Measurements from ENCODE around the gene NTSR1. TPM values are rescaled to one million over a fixed set of nuclear protein-coding genes. Genes with fewer than 3 reads are reported as not detected.
A peak's percentile ranks its signal among the peaks of the same experiment; 100 is the strongest.

The NTSR1 gene
- total and polyA plus RNA-seq, 2 donors (not counting 1 experiment from before 2014, with no cell fraction given): not detected

- CTCF ChIA-PET: interaction anchor here (1.5 to 3.4 kb wide), 4 partner anchors 13 to 305 kb away, joined by 5 to 18 read pairs (median 7); no protein-coding TSS in a partner anchor
- peaks cover 34% of the 10 kb centered on the region for H3K79me2 ChIP-seq (ENCODE audit: control insufficient read depth, insufficient read depth, low read length)
- Mint-ChIP-seq H3K27ac (peak within 1 kb of the TSS; percentile 97), H3K9me3 (ENCODE audit: insufficient read depth) (no peaks in the 10 kb centered on the region), H3K4me1 (peaks cover 34% of the 10 kb centered on the region), H3K27me3 (no peaks in the 10 kb centered on the region), H3K4me3 (peak within 1 kb of the TSS; percentile 97)
- H2AFZ ChIP-seq (ENCODE audit: insufficient read depth, low read depth, low read length, poor library complexity, severe bottlenecking): peak within 1 kb of the TSS; percentile 74
- no peaks in the 10 kb centered on the region for H3K27me3 ChIP-seq (replicated peaks in 1 of 4; ENCODE audit: control extremely low read depth in 1 of 4, control insufficient read depth in 3 of 4, insufficient read depth in 4 of 4, low read length in 3 of 4)
- TF ChIP-seq EZH2 (IDR thresholded peaks at IDR 0.05; ENCODE audit: borderline replicate concordance, insufficient read depth, low read depth, low read length, poor library complexity, severe bottlenecking) (no peak), CTCF (IDR thresholded peaks at IDR 0.05) (no peak)
- peaks cover 2 to 37% of the 10 kb centered on the region in 2 experiments for H3K36me3 ChIP-seq (replicated peaks in 1 of 2; ENCODE audit: control extremely low read depth in 1 of 2, control insufficient read depth in 1 of 2, extremely low read depth in 1 of 2, insufficient read depth in 2 of 2, low read length in 1 of 2)
- H3K27ac ChIP-seq (ENCODE audit: low read length in 2 of 2): peak within 1 kb of the TSS; percentile 68 to 79
- H3K4me2 ChIP-seq (replicated peaks; ENCODE audit: low read depth, low read length, poor library complexity, severe bottlenecking): peak within 1 kb of the TSS; percentile 89
- peak within 1 kb of the TSS; percentile 39 to 82 (median 69) for H3K4me3 ChIP-seq (ENCODE audit: control extremely low read depth in 1 of 5, extremely low read depth in 1 of 5, insufficient read depth in 1 of 5, low read depth in 2 of 5, low read length in 4 of 5)
- H3K9me3 ChIP-seq (ENCODE audit: control extremely low read depth in 1 of 3, control insufficient read depth in 2 of 3, insufficient read depth in 1 of 3, low read length in 2 of 3): no peaks in the 10 kb centered on the region
- ATAC-seq (ENCODE audit: low read depth): peak; percentile 66
- H3K9ac ChIP-seq (ENCODE audit: low read length): peak within 1 kb of the TSS; percentile 88
- POLR2A ChIA-PET: interaction anchor here (0.5 to 2.9 kb wide), 6 partner anchors 9 to 737 kb away, joined by 3 to 28 read pairs (median 3); partner anchors contain the start of gene MRGBP
- WGBS (ENCODE audit: insufficient coverage): under 1% methylated on average over 69 of the region's 77 CpGs
- peak; percentile 89 for DNase-seq
- H4K20me1 ChIP-seq (ENCODE audit: control insufficient read depth, insufficient read depth, low read length, poor library complexity, severe bottlenecking): peaks cover 44% of the 10 kb centered on the region
- H3K4me1 ChIP-seq (ENCODE audit: control insufficient read depth in 2 of 2, insufficient read depth in 2 of 2, low read length in 2 of 2): peaks cover 17 to 38% of the 10 kb centered on the region in 2 donors
- intact Hi-C loops (cut with micrococcal nuclease): loop anchor here (1.0 to 5.0 kb wide), 3 partner anchors 10 to 502 kb away; partner anchors contain the start of gene ADRM1
Measured at GRCh38 chr20:62804627-62805154, 96.1 kb downstream of the NTSR1 start, which contains the start of gene OGFR. Gene OGFR, plus strand, starts transcription at chr20:62804835. Its CDS starts 25 bp downstream, at chr20:62804860.

Measured in B cell (primary cell).